RPMI8226 (cell line): Measurements from ENCODE around the gene CLP1.
"Not testable (repeated sequence)": the region's sequence is repeated elsewhere in the genome, so short reads cannot be mapped to it uniquely, and the experiment has no call there.

Source experiments
- DNase-seq: peaks from one replicate; pipeline ENCODE4 v3.0.0-alpha.2; 2015

The CLP1 gene

GRCh38 chr11:57667117-57667735, 9.7 kb downstream of the CLP1 start:
- DNase-seq, result peak; percentile 99

- DNase-seq, result peak; percentile 100
These were observed 10.3 kb downstream of the CLP1 start, which contains the start of gene ZDHHC5 for GRCh38 chr11:57667736-57668433. Gene ZDHHC5 (plus strand): TSS chr11:57668114. CDS start chr11:57673091, 4,977 bp downstream.

- DNase-seq, result peak; percentile 63
These were observed 10.8 kb downstream of the CLP1 start for GRCh38 chr11:57668434-57668782.

- no peak for DNase-seq
These were observed 16.7 kb downstream of the CLP1 start for GRCh38 chr11:57674251-57674650.

GRCh38 chr11:57675176-57675941, 17.8 kb downstream of the CLP1 start:
- DNase-seq, result no peak

- no peak for DNase-seq
These were observed 21.8 kb downstream of the CLP1 start for GRCh38 chr11:57679396-57679795.

- DNase-seq, result no peak
These were observed 23.0 kb downstream of the CLP1 start for GRCh38 chr11:57680552-57680874.

GRCh38 chr11:57681168-57681567, 23.6 kb downstream of the CLP1 start:
- no peak for DNase-seq

- DNase-seq, result not testable (repeated sequence)
These were observed 32.9 kb downstream of the CLP1 start for GRCh38 chr11:57690474-57690873.

- no peak for DNase-seq
These were observed 41.3 kb downstream of the CLP1 start for GRCh38 chr11:57698843-57699365.

- no peak for DNase-seq
These were observed 42.3 kb downstream of the CLP1 start for GRCh38 chr11:57699813-57700212.

- DNase-seq, result no peak
These were observed 42.9 kb downstream of the CLP1 start for GRCh38 chr11:57700425-57700824.

- DNase-seq, result no peak
These were observed 45.8 kb downstream of the CLP1 start for GRCh38 chr11:57703341-57703740.

- DNase-seq, result no peak
These were observed 47.4 kb downstream of the CLP1 start for GRCh38 chr11:57704932-57705331.

GRCh38 chr11:57705432-57705831, 47.9 kb downstream of the CLP1 start:
- not testable (repeated sequence) for DNase-seq

- DNase-seq, result no peak
These were observed 52.3 kb downstream of the CLP1 start for GRCh38 chr11:57709802-57710367.
